22Rv1 (cell line): Measurements from ENCODE around the gene TGM1.

Experiments
- H3K27ac ChIP-seq: fragments of 450-650 bp; 2 replicates; pipeline ENCODE4 v1.5.1; 2017
- CTCF ChIP-seq: fragments of 450-650 bp; IDR thresholded peaks from 2 replicates; pipeline ENCODE4 v1.5.1; 2017; ENCODE audit warnings: mild to moderate bottlenecking
- ZFX ChIP-seq: fragments of 450-650 bp; IDR thresholded peaks from 2 replicates; pipeline ENCODE4 v1.6.1; 2017; ENCODE audit warnings: antibody characterized with exemption, borderline replicate concordance

The TGM1 gene

GRCh38 chr14:24241829-24242443 lies 21.0 kb downstream of the TGM1 start:
- peak overlapping the region; percentile 97 for H3K27ac ChIP-seq
- TF ChIP-seq CTCF (no peak), ZFX (no peak)

- TF ChIP-seq ZFX: no peak
- TF ChIP-seq CTCF: no peak
- no peak overlapping the region for H3K27ac ChIP-seq
Observed at GRCh38 chr14:24240110-24240918, 22.7 kb downstream of the TGM1 start.

GRCh38 chr14:24238527-24239037 lies 24.4 kb downstream of the TGM1 start:
- TF ChIP-seq ZFX (no peak), CTCF (no peak)

GRCh38 chr14:24238123-24238522 lies 24.9 kb downstream of the TGM1 start:
- TF ChIP-seq ZFX (no peak), CTCF (no peak)
- no peak overlapping the region for H3K27ac ChIP-seq

More at GRCh38 chr14:24238527-24239037, 24.4 kb downstream of the TGM1 start:
- H3K27ac ChIP-seq: peak overlapping the region; percentile 17; the same call in 1 of the 2 replicates

GRCh38 chr14:24237463-24237955 lies 25.5 kb downstream of the TGM1 start:
- H3K27ac ChIP-seq: no peak overlapping the region
- TF ChIP-seq CTCF: no peak
- TF ChIP-seq ZFX: no peak

- H3K27ac ChIP-seq: no peak overlapping the region
- TF ChIP-seq ZFX (no peak), CTCF (no peak)
Observed at GRCh38 chr14:24236689-24237462, 26.1 kb downstream of the TGM1 start.
